Calu3 (cell line): Measurements from ENCODE around the gene ADH5. TPM values are rescaled to one million over a fixed set of nuclear protein-coding genes. Genes with fewer than 3 reads are reported as not detected.

ENCODE experiments used
- BruUV-seq: library from RNA; stranded (reverse); fragments of 400-500 nt; replicated peaks from 2 replicates; lab custom pipeline; 2021; lab: Mats Ljungman, UMichigan
- CTCF ChIA-PET: fragments of 300-600 bp; sonication (Branson Sonifier 250); formaldehyde crosslinking; loops from one replicate; lab custom pipeline; 2022; ENCODE audit warnings: antibody characterized with exemption; lab: Charles Lee
- DNase-seq: peaks from one replicate; pipeline ENCODE4 v3.0.0; 2022
- H3K27ac Mint-ChIP-seq: one replicate; pipeline ENCODE4 v1.8.0; 2022; ENCODE audit warnings: mixed read lengths; ENCODE audit not compliant: unreplicated experiment
- H3K27me3 Mint-ChIP-seq: one replicate; pipeline ENCODE4 v1.8.0; 2022; ENCODE audit warnings: mixed read lengths; ENCODE audit not compliant: unreplicated experiment
- H3K36me3 Mint-ChIP-seq: one replicate; pipeline ENCODE4 v1.8.0; 2022; ENCODE audit warnings: mild to moderate bottlenecking, moderate library complexity, mixed read lengths; ENCODE audit not compliant: insufficient read depth, unreplicated experiment
- H3K4me1 Mint-ChIP-seq: one replicate; pipeline ENCODE4 v1.8.0; 2022; ENCODE audit warnings: mild to moderate bottlenecking, low read depth, mixed read lengths; ENCODE audit not compliant: unreplicated experiment
- H3K4me3 Mint-ChIP-seq: one replicate; pipeline ENCODE4 v1.8.0; 2022; ENCODE audit warnings: mild to moderate bottlenecking, low read depth, moderate library complexity, mixed read lengths; ENCODE audit not compliant: unreplicated experiment
- H3K9me3 Mint-ChIP-seq: one replicate; pipeline ENCODE4 v1.8.0; 2022; ENCODE audit warnings: low read depth, mixed read lengths; ENCODE audit not compliant: unreplicated experiment
- intact Hi-C: fragments of 100-400 bp; cut with micrococcal nuclease; formaldehyde crosslinking; loops from one replicate; pipeline ENCODE4 v1.10.0; 2022; ENCODE audit not compliant: unreplicated experiment
- total RNA-seq: library from RNA; stranded (reverse); gene quantifications from 2 replicates; pipeline ENCODE4 v1.2.3, GENCODE V29; 2022
- TF ChIP-seq, protein P1 (sequence below): fragments of 200-600 bp; IDR thresholded peaks from one replicate; pipeline ENCODE4 v1.8.0; 2022; ENCODE audit warnings: antibody characterized with exemption; ENCODE audit not compliant: unreplicated experiment

ADH5 gene
- total RNA-seq, 1 experiment from 2014 or later = 88.8 TPM

DNA sequence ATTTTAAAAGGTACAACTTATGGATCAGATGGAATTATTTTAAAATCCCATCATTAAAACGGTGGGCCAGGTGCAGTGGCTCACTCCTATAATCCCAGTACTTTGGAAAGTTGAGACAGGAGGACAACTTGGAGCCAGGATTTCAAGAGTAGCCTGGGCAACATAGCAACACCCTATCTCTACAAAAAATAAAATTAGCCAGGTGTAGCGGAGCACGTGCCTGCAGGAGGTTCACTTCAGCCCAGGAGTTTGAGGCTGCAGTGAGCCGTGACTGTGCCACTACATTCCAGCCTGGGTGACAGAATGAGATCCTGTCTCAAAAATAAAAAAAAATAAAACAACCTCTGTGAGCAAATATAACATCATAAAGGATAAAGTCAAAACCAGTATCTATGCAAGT lies 11.4 kb downstream of the ADH5 start:
- intact Hi-C loops = no loop called here
- Mint-ChIP-seq H3K27me3 (no peaks in the 10 kb centered on the region), H3K27ac (no peak overlapping the region), H3K4me1 (no peaks in the 10 kb centered on the region), H3K36me3 (peaks cover 24% of the 10 kb centered on the region), H3K4me3 (no peak overlapping the region), H3K9me3 (no peaks in the 10 kb centered on the region)
- no peak for DNase-seq
- BruUV-seq = no TSS peak
- CTCF ChIA-PET = no interaction called here
- TF ChIP-seq, protein P1, sequence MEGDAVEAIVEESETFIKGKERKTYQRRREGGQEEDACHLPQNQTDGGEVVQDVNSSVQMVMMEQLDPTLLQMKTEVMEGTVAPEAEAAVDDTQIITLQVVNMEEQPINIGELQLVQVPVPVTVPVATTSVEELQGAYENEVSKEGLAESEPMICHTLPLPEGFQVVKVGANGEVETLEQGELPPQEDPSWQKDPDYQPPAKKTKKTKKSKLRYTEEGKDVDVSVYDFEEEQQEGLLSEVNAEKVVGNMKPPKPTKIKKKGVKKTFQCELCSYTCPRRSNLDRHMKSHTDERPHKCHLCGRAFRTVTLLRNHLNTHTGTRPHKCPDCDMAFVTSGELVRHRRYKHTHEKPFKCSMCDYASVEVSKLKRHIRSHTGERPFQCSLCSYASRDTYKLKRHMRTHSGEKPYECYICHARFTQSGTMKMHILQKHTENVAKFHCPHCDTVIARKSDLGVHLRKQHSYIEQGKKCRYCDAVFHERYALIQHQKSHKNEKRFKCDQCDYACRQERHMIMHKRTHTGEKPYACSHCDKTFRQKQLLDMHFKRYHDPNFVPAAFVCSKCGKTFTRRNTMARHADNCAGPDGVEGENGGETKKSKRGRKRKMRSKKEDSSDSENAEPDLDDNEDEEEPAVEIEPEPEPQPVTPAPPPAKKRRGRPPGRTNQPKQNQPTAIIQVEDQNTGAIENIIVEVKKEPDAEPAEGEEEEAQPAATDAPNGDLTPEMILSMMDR = no peak

DNA sequence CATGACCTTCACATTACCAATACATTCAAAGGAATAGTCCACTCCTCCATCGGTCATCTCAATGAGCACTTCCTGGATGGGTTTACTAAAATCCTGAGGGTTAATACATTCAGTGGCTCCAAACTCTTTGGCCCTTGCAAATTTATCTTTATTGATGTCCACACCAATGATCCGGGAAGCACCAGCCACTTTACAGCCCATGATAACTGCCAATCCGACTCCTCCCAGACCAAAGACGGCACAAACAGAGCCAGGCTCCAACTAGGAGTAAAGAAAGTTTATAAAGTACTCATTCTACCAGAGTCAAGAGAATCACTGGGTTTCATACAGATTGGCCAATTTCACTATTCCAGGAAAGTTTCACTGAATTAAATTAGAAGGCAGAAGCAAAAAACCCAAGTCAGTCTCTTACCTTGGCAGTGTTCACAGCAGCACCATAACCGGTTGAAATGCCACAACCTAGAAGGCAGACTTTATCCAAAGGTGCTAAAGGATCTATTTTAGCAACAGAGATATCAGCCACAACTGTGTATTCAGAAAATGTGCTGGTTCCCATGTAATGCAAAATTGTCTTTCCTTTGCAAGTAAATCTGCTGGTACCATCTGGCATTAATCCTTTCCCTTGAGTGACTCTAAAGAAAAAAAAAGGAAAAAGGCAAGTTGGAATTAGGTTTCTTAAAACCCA lies 12.2 kb downstream of the ADH5 start:
- H3K36me3 Mint-ChIP-seq = peaks cover 21% of the 10 kb centered on the region
- DNase-seq = no peak
- CTCF ChIA-PET = no interaction called here
- H3K27me3 Mint-ChIP-seq = no peaks in the 10 kb centered on the region
- TF ChIP-seq, protein P1 = no peak
- no peaks in the 10 kb centered on the region for H3K9me3 Mint-ChIP-seq
- no peak overlapping the region for H3K4me3 Mint-ChIP-seq
- H3K27ac Mint-ChIP-seq = no peak overlapping the region
- no peaks in the 10 kb centered on the region for H3K4me1 Mint-ChIP-seq
- BruUV-seq = no TSS peak
- intact Hi-C loops = no loop called here

DNA sequence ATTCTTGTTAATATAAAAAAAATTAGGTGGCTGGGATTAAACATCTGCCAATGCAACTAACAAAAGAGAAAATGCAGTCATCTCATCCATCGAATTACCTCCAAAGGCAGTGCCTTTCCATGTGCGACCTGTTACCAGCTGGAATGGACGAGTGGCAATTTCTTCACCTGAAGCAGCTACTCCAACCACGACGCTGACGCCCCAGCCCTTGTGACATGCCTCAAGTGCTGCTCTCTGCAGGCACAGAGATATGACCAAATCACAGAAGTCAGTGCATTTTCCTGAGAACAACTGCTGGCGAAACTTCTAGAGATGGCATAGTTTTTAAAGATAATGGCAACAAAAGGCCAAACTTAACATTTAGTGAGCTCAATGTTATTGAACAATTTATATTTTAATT lies 13.8 kb downstream of the ADH5 start:
- TF ChIP-seq, protein P1 = no peak
- Mint-ChIP-seq H3K4me1 (no peaks in the 10 kb centered on the region), H3K27me3 (no peaks in the 10 kb centered on the region), H3K9me3 (no peaks in the 10 kb centered on the region), H3K4me3 (no peak overlapping the region), H3K36me3 (peaks cover 24% of the 10 kb centered on the region), H3K27ac (no peak overlapping the region)
- intact Hi-C loops = no loop called here
- CTCF ChIA-PET = no interaction called here
- no TSS peak for BruUV-seq
- no peak for DNase-seq

DNA sequence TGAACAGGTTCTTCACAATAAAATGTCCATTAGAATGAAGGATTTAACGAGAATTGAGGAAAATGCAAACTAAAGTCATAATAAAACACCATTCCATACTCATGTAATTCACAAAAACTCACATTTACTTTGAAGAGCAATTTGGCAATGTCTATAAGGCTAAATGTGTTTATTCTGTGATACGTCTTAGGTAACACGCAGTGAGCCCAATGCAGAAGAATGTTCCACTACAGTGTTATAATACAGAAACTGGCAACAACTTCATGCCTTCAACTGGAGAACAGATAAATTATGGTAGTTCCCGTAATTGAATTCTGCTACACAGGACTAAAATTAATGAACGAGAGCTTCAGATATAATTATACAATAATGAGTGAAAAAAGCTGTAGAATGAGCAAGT lies 17.4 kb downstream of the ADH5 start:
- no peaks in the 10 kb centered on the region for H3K4me1 Mint-ChIP-seq
- H3K27ac Mint-ChIP-seq = no peak overlapping the region
- DNase-seq = no peak
- no TSS peak for BruUV-seq
- CTCF ChIA-PET = no interaction called here
- no peaks in the 10 kb centered on the region for H3K27me3 Mint-ChIP-seq
- no peaks in the 10 kb centered on the region for H3K9me3 Mint-ChIP-seq
- no peak overlapping the region for H3K4me3 Mint-ChIP-seq
- peaks cover 16% of the 10 kb centered on the region for H3K36me3 Mint-ChIP-seq
- intact Hi-C loops = no loop called here
- TF ChIP-seq, protein P1 = no peak
